Right cardiac atrium (tissue), 5 donors: Measurements from ENCODE around the gene REEP1. TPM values are rescaled to one million over a fixed set of nuclear protein-coding genes. Genes with fewer than 3 reads are reported as not detected.

Source experiments
- ATAC-seq, 2 donors: fragments of 200-7000 bp; cut with Tn5 transposase; one replicate each; pipeline versions ENCODE4 v1.8.0 to v1.9.1; 2020; ENCODE audit warnings: moderate library complexity in 2 of 2, mild to moderate bottlenecking in 1 of 2
- DNase-seq, 3 donors: peaks; one replicate each; pipeline ENCODE4 v3.0.0-alpha.2; 2020
- H3K27ac ChIP-seq: one replicate; pipeline ENCODE4 v1.5.1; 2013; ENCODE audit warnings: mild to moderate bottlenecking, low read length, control low read depth, moderate library complexity
- H3K27me3 ChIP-seq: one replicate; pipeline ENCODE4 v1.6.1; 2013; ENCODE audit not compliant: control insufficient read depth, insufficient read depth
- H3K4me1 ChIP-seq: one replicate; pipeline ENCODE4 v1.6.1; 2013; ENCODE audit warnings: low read length; ENCODE audit not compliant: control insufficient read depth, insufficient read depth
- H3K4me3 ChIP-seq: one replicate; pipeline ENCODE4 v1.5.1; 2013; ENCODE audit warnings: low read length, control low read depth
- H3K9me3 ChIP-seq: one replicate; pipeline ENCODE4 v1.6.1; 2013; ENCODE audit warnings: low read length; ENCODE audit not compliant: control insufficient read depth
- WGBS: extraction: QIAGEN DNeasy Blood & Tissue Kit; methylation state at CpG from one replicate; pipeline ENCODE4 v1.1.7; 2013; 5-methylcytosine and 5-hydroxymethylcytosine counted together
- intact Hi-C, 4 donors: fragments of 100-400 bp; cut with DNase I; formaldehyde crosslinking; loops; one replicate each; pipeline versions ENCODE4 v1.11.0 to v1.14.0; 2022 to 2023
- microRNA-seq, 2 donors: library from miRNA; unstranded; fragments of <30 nt; microRNA quantifications; one replicate each; pipeline ENCODE4 v1.2.0, GENCODE V29; 2020 to 2021
- polyA plus RNA-seq: library from polyadenylated mRNA; stranded (reverse); fragments of 200-250 nt; gene quantifications from one replicate; pipeline ENCODE4 v1.2.3, GENCODE V29; 2013
- total RNA-seq, 4 donors: library from RNA; stranded (reverse); fragmentation: NEBNext Ultra II Directional; extraction: Animal tissue kit (Norgen Biotek cat#: 25700); gene quantifications; one replicate each; pipeline ENCODE4 v1.2.1, GENCODE V29; 2021
- donor health status: healthy with polysubstance abuse.
- donor health status: DM: no; HTN: yes; CAD: no.
- donor health status: DM: no; HTN: no; CAD: no.
- donor health status: DM: no; HTN: yes; CAD: no; lungs with severe emphysema.
- donor health status: DM: yes; HTN: yes; CAD: no.

Gene REEP1
- total and polyA plus RNA-seq, 5 donors = 16.5 to 34.4 (median 25.3) TPM

GRCh38 chr2:86171295-86171694 is 166.1 kb downstream of the REEP1 start:
- WGBS = 81% methylated on average over 3 of the region's 3 CpGs
- H3K4me1 ChIP-seq = no peaks in the 10 kb centered on the region
- no peak for ATAC-seq
- no peak overlapping the region for H3K4me3 ChIP-seq
- intact Hi-C loops = loop anchor here in 1 of 4 donors (10.0 kb wide), 1 partner anchor 46 kb away; no protein-coding TSS in a partner anchor
- DNase-seq = no peak
- H3K9me3 ChIP-seq = no peaks in the 10 kb centered on the region
- no peak overlapping the region for H3K27ac ChIP-seq
- H3K27me3 ChIP-seq = no peaks in the 10 kb centered on the region

GRCh38 chr2:86170449-86170848 is 167.0 kb downstream of the REEP1 start:
- ATAC-seq (no peak), DNase-seq (no peak)
- WGBS = 99% methylated on average over 4 of the region's 4 CpGs
- no peaks in the 10 kb centered on the region for H3K9me3 ChIP-seq
- no peak overlapping the region for H3K27ac ChIP-seq
- H3K4me1 ChIP-seq = no peaks in the 10 kb centered on the region
- intact Hi-C loops = loop anchor here in 1 of 4 donors (10.0 kb wide), 1 partner anchor 46 kb away; no protein-coding TSS in a partner anchor
- no peak overlapping the region for H3K4me3 ChIP-seq
- H3K27me3 ChIP-seq = no peaks in the 10 kb centered on the region

Small RNA genes lying within 50 kb of the gene (microRNA-seq; reads per million reads assigned to microRNA genes)
- 0 reads per million in 2 donors for gene MIR4779

Other genes starting within 250 kb of the REEP1 start
- 10 to 100 TPM; 15.4 to 29.9 (median 18.8) TPM for gene POLR1A, start 231.7 kb downstream of the REEP1 start, total RNA-seq
- 4.7 TPM for gene POLR1A, start 231.7 kb downstream of the REEP1 start, polyA plus RNA-seq
- gene PTCD3, start 231.4 kb downstream of the REEP1 start, total RNA-seq = 100 to 1,000 TPM in 3 of 4 donors, 10 to 100 TPM in 1; 98.0 to 112 (median 103) TPM
- 38.1 TPM for gene PTCD3, start 231.4 kb downstream of the REEP1 start, polyA plus RNA-seq
- 100 to 1,000 TPM; 188 to 204 (median 201) TPM for gene IMMT, start 142.2 kb downstream of the REEP1 start, total RNA-seq
- 132 TPM for gene IMMT, start 142.2 kb downstream of the REEP1 start, polyA plus RNA-seq
- 10 to 100 TPM; 53.7 to 78.6 (median 63.5) TPM for gene MRPL35, start 138.2 kb downstream of the REEP1 start, total RNA-seq
- 48.5 TPM for gene MRPL35, start 138.2 kb downstream of the REEP1 start, polyA plus RNA-seq
- gene KDM3A, start 103.7 kb upstream of the REEP1 start, total RNA-seq = 10 to 100 TPM; 41.3 to 54.3 (median 47.1) TPM
- gene KDM3A, start 103.7 kb upstream of the REEP1 start, polyA plus RNA-seq = 21.0 TPM
- 100 to 1,000 TPM; 144 to 164 (median 155) TPM for gene CHMP3, start 225.8 kb upstream of the REEP1 start, total RNA-seq
- 89.7 TPM for gene CHMP3, start 225.8 kb upstream of the REEP1 start, polyA plus RNA-seq